Caki2 (cell line): ENCODE data around the gene XRCC1. TPM values are rescaled to one million over a fixed set of nuclear protein-coding genes. Genes with fewer than 3 reads are reported as not detected.
"Not testable (repeated sequence)": the region's sequence is repeated elsewhere in the genome, so short reads cannot be mapped to it uniquely, and the experiment has no call there.

Source experiments
- DNase-seq: peaks from one replicate; pipeline ENCODE4 v3.0.0-alpha.2; 2015; ENCODE audit warnings: low read depth
- in situ Hi-C: cut with HindIII; loops from 2 replicates; pipeline ENCODE4 v1.10.0; 2016; ENCODE audit warnings: low sequenced_read_pairs, low pct_unique_long_range_greater_than_20kb, mixed read lengths
- total RNA-seq: library from RNA; depleted of rRNA; stranded (reverse); fragments of >200 nt; shearing (Covaris generic); gene quantifications from 2 replicates; pipeline ENCODE4 v1.2.3, GENCODE V29; 2014; ENCODE audit warnings: low replicate concordance

XRCC1 gene
- total RNA-seq, 1 experiment from 2014 or later = 73.0 TPM

DNA sequence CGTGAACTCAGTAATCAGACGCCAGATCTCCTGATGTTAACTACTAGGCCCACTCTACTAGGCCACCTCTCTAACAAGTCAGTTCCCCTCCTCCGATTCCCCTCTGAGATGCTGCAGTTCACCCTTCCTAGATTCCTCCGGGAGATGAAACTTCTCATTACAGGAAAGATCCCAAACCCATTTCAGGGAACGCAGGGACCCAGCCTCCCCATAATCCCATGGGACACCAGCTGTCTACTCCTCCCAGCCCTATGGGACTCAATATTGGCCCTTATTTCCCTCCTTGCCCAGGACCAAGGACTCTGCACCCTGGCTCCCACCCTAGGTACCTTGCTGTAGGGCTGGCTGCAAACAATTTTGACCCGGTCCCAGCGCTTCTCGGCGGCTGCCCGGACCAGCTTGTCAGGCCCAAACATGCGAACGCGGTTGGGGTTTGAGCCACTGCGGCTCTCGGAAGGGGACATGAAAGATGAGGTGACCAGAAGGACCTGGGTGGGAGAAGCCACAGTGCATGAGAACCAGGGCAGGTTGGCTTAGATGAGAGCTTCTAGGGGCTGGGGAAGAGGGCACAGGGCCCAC, 20.9 kb downstream of the XRCC1 start:
- in situ Hi-C loops = no loop called here
- DNase-seq = no peak

DNA sequence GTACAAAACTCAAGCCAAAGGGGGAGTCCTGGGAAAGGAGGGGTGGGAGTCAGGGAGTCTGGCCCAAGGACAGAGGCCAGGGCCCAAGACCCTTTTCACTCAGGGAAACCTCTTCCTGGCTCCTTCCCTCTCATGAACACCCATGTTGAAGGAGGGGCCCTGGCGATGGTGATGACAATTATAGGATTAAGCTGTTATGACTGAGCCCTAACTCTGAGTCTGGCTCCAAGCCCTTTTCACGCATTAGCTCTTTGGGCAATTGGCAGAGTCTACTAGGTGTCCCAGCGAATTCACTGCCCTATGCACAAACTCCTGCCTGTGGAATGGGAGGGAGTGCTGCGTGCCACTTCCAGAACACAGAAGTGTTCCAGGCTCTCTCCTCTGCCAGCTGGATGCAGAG, 21.7 kb downstream of the XRCC1 start:
- DNase-seq = no peak
- in situ Hi-C loops = no loop called here

DNA sequence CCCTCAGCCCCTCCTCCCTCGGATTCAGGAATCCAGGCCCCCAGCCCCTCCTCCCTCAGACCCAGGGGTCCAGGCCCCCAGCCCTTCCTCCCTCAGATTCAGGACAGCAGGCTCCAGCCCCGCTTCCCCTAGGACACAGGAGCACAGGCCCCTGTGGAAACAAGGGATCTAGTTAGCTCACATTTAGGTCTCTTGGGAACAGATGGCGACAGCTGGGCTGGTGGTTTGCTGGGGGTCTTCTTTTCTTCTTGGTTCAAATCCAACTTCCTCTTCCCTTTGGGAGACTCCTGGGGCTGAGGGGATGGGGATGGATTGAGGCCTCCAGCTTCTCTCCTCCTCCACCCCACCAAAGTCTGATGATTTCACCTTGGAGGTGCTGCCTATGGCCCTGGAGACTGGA, 22.7 kb downstream of the XRCC1 start:
- in situ Hi-C loops = no loop called here
- DNase-seq = no peak

DNA sequence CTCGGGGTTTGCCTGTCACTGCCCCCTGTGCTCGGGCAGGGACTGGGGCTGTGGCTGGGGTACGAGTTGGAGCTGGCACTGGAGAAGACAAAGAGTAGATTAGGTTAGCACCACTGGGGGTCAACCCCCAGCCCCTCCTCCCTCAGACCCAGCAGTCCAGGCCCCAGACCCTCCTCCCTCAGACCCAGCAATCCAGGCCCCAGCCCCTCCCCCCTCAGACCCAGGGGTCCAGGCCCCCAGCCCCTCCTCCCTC, 23.2 kb downstream of the XRCC1 start:
- in situ Hi-C loops = no loop called here
- no peak for DNase-seq

DNA sequence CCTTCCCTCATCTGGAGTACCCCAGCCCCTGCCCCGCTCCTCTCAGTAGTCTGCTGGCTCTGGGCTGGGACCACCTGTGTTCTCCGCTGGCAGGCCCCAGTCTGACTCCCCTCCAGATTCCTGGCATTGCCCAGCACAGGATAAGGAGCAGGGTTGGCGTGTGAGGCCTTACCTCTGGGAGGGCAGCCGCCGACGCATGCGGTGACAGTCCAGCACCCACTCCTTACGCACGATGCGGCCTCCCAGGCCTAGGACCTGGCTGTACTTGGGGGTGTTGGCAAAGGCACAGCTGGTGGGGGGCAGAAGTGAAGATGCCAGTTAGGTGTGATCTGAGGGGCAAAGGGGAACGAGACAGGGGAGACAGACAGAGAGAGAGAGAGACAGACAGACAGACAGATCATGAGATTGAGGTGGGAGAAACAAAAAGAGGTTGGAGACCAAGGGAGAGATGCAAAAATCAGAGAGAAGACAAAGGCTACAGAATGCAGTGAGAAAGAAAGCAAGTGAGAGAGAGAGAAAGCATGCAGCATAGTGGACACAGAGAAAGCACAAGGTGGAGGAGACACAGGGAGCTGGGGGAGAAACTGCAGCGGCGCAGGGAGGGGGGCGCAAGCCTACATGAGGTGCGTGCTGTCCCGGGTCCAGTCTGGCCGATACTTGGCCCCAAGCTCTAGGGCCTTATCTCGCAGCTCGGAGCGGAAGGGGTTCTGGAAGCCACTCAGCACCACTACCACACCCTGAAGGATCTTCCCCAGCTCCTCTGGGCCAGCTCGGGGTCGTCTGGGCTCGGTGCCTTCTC, 23.7 kb downstream of the XRCC1 start:
- DNase-seq = no peak
- in situ Hi-C loops = no loop called here

DNA sequence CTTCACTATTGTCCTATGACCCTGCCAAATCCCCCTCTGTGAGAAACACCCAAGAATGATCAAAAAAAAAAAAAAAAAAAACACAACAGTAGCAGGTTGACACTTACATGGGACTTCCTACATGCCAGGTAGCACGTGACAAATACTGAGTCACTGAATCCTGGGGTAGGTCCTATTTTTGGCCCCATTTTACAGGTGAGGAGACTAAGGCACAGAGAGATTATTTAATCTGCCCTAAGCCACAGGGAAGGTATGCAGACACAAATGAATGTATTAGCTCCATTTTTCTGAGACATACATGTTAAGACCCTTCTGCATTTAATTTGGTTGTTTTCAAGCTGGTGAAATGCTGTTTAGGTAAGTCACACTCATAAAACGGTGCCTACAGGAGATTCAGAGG, 26.6 kb downstream of the XRCC1 start:
- in situ Hi-C loops = loop anchor here (25.0 kb wide), 1 partner anchor 111 kb away; no protein-coding TSS in a partner anchor

DNA sequence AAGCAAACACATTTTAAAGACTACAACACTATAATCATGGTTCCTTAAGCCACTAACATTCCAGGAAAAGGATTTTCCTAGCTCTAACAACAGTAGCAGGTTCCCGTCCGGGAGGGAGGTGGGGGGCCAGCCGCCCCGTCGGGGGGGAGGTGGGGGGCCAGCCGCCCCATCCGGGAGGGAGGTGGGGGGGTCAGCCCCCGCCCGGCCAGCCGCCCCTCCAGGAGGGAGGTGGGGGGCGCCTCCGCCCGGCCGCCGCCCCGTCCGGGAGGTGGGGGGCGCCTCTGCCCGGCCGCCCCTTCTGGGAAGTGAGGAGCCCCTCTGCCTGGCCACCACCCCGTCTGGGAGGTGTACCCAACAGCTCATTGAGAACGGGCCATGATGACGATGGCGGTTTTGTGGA, 27.4 kb downstream of the XRCC1 start:
- in situ Hi-C loops = loop anchor here (25.0 kb wide), 1 partner anchor 111 kb away; no protein-coding TSS in a partner anchor
- DNase-seq = not testable (repeated sequence)

More for the DNA sequence above, 26.6 kb downstream of the XRCC1 start:
- DNase-seq = no peak

DNA sequence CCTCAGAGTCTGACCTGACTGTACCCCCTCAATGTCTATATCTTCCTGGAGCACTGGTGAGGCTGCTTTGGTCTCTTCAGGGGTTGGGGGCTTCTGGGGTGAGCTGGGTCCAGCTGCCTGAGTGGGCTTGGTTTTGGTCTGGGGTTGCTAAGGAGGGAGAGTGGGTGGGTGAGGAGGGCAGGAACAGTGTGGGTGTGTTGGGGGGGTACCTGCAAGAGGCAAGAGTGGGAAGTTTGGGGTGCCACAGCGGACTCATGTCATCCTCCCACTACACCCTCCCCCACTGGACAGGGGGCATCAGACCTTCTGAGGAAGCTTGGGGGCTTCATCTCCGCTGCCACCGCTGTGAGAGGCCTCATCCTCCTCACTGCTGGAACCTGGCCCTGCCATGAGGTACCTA, 28.7 kb downstream of the XRCC1 start:
- no peak for DNase-seq

DNA sequence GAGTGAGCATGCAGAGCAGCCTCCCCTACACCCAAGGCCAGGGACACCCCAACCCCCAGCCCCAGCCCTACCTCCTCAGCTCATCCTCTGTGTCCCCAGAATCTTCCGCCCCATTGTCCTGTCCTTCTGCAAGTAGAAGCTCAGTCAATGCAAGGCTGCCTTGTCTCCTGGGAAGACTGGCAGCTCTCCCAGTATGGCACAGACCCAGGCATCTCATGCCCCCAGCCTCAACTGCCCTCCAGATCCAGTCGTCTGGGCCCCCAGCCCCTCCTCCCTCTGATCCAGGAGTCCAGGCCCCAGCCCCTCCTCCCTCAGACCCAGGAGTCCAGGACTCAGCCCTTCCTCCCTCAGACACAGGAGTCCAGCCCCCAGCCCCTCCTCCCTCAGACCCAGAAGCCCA, 29.3 kb downstream of the XRCC1 start:
- DNase-seq = no peak
- in situ Hi-C loops = loop anchor here (25.0 kb wide), 1 partner anchor 109 kb away; no protein-coding TSS in a partner anchor

More for the DNA sequence above, 28.7 kb downstream of the XRCC1 start:
- in situ Hi-C loops = loop anchor here (25.0 kb wide), 1 partner anchor 109 kb away; no protein-coding TSS in a partner anchor

DNA sequence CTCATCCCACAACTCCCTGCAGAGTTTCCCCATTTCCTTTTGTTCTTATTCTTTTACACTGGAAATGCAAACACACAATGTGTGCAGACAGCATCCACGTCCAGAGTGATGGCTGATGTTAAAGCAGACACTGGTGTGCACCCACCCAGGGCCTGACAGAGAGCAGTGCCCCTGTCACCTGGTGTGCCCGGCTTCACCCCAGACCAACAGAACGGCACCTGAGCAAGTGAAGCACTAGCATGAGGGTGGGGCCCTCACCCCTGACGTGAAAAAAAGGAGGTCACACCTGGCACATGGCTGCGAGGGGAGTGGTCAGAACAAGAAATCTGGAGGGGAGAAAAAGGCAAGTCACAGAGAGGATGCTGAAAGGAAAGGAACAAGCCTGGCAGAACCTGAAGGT, 30.1 kb downstream of the XRCC1 start:
- no peak for DNase-seq
- in situ Hi-C loops = loop anchor here (25.0 kb wide), 1 partner anchor 108 kb away; no protein-coding TSS in a partner anchor

DNA sequence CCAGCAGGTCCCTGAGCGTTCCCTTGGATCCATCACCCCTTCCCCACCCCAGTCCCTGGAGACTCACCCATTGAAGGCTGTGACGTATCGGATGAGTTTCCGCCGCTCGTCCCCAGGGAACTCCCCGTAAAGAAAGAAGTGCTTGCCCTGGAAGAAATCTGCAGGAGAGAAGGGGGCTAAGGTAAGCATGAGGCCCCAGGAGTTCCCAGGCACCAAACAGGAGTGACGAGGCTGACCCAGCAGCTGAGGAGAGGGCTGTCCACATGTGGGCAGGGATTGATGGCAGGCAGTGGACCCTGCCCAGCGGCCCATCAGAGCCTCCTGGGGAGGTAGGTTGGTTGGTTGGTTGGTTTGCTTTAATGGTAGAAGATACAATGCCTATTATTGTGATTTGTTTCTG, 31.2 kb downstream of the XRCC1 start:
- in situ Hi-C loops = loop anchor here (25.0 kb wide), 1 partner anchor 107 kb away; no protein-coding TSS in a partner anchor
- DNase-seq = no peak

DNA sequence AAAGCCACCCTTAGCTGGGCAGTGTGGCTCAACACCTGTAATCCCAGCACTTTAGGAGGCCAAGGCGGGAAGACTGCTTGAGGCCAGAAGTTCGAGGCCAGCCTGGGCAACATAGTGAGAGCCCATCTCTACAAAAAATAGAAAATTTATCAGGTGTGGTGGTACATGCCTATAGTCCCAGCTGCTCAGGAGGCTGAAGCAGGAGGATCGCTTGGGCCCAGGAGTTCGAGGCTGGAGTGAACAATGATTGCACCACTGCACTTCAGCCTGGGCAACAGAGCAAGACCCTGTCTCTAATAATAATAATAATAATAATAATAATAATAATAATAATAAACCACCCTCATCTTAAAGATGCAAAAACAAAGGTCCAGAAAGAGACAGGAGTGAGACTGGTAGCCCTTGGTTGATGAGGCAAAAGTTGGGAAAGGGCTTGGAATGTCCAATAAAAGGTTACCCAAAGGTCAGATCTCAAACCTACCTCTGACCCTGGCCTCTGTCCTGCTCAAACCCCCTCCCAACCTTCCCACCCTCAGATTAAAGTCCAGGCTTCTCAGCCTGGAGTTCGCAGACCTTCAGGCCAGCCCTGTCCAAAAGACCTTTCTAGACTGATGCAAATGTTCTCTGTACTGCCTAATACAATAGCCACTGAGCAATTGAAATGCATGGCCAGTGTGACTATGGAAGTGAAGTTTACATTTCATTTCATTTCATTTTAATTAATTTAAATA, 33.2 kb downstream of the XRCC1 start:
- DNase-seq = no peak
- in situ Hi-C loops = loop anchor here (25.0 kb wide), 1 partner anchor 105 kb away; no protein-coding TSS in a partner anchor

DNA sequence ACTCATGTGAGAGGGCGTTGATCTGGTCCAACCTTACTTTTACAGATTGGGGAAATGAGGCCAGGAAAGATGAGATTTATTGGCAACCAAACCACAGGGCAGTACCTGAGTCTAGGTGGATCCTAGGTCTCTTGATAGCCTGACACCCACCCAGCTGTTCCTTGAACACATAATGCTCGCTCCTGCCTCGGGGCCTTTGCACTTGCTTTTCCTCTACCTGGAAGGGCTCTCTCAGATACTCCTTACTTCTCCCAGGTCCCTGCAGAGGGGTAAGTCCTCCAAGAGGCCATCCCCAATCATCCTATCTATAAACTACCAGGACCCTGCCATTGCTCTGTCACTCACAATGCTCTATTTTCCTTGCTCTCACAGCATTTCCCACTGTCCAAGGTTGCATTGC, 34.9 kb downstream of the XRCC1 start:
- in situ Hi-C loops = loop anchor here (25.0 kb wide), 1 partner anchor 103 kb away; no protein-coding TSS in a partner anchor
- no peak for DNase-seq

DNA sequence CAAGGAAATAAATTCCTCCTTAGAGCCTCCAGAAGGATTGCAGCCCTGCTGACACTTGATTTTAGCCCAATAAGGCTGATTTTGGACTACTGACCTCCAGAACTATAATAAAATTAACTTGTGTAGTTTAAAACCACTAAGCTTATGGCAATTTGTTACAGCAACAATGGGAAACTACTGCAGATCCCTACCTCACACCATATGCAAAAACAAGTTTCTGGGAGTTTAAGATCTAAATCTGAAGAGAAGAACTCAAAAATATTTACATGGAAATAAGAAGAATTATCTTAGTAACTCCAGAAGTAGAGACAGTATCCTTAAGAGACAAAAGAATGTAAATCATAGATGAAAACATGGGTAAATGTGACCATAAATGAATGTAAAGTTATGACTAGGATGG, 36.4 kb downstream of the XRCC1 start:
- DNase-seq = no peak
- in situ Hi-C loops = loop anchor here (25.0 kb wide), 1 partner anchor 102 kb away; no protein-coding TSS in a partner anchor

DNA sequence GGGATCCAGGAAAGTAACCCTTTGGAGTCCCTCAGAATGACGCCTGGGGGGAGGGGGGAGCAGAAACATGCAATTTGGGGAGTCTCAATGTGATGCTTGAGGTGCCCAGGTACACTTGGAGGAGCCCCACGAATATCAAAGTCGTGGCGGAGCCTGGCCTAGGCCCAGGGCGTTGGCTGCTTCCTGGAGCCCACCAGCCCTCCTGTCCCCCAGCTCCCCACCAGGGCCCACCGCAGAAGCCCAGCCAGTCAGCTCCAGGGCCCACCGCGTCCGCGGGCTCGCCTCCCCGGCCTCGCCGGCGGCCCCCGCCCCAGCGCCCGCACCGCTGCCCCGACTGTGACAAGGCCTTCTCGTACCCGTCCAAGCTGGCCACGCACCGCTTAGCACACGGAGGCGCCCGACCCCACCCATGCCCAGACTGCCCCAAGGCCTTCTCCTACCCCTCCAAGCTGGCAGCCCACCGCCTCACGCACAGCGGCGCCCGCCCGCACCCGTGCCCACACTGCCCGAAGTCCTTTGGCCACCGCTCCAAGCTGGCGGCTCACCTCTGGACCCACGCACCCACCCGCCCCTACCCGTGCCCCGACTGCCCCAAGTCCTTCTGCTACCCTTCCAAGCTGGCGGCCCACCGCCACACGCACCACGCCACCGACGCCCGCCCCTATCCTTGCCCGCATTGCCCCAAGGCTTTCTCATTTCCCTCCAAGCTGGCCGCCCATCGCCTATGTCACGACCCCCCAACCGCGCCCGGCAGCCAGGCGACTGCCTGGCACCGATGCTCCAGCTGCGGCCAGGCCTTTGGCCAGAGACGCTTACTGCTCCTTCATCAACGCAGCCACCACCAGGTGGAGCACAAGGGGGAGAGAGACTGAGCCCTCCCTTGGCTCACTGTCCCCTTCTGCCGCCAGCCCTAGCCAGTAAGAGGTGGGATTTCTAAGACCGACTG, 40.2 kb downstream of the XRCC1 start:
- in situ Hi-C loops = loop anchor here (25.0 kb wide), 1 partner anchor 98 kb away; no protein-coding TSS in a partner anchor
- no peak for DNase-seq

DNA sequence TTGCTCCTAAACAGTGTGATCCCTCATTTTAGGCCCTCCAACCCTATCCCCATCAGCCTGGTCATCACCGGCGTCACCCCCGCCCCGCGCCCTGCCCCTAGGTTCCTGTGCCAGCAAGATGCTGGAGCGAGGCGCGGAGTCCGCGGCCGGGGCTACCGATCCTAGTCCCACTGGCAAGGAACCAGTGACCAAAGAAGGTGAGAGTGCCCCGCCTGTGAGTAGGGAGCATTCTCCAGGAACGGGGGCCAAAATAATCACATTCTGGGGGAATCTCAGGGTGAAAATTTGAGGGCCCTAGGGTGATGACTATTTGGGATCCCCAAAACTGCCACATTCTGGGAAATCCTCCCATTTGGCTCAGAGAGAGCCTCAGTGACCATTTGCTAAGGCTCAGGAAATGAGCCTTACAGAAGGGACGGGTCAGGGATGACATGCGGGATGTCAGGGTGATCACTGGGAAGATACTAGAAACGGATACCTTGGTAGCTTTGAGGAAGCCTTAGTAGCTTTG, 41.0 kb downstream of the XRCC1 start:
- DNase-seq = no peak
- in situ Hi-C loops = loop anchor here (25.0 kb wide), 1 partner anchor 97 kb away; no protein-coding TSS in a partner anchor

DNA sequence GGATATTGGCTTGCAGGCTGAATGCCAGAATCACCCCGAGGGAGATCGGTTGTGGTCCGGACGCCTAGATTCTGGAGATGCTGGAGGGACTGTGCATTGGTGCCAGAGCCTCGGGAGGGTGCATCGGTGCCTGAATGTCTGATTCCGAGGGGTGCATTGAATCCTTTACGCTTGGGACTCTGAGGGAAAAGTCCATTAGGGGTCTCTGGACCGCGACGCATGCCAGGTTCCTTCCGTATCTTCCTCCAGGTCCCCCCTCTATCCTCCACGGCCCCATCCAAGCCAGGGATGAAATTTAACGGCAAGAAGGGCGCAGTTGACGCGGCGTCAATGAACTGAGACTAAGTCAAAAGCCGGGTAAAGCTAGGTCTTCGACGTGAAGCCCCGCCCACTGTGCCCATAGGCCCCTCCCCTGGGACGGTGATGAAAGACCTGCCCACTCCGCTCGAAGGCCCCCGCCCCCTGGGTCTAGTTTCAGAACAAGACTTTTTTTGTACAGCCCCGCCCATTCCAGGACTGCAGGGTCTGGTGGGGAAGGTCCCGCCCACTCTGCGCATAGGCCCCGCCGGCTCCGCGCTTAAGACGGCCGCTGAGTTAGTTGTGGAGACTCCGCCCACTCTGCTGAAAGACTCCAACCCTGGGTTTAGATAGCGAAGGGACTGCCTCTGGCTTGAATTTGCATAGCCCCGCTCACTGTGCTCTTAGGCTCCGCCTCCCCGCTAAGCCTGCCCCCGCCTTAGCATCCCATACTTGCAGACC, 41.6 kb downstream of the XRCC1 start:
- DNase-seq = peak; percentile 100
- in situ Hi-C loops = loop anchor here (25.0 kb wide), 1 partner anchor 96 kb away; no protein-coding TSS in a partner anchor
